ENCODE data around the gene CFAP77.

The CFAP77 gene

DNA sequence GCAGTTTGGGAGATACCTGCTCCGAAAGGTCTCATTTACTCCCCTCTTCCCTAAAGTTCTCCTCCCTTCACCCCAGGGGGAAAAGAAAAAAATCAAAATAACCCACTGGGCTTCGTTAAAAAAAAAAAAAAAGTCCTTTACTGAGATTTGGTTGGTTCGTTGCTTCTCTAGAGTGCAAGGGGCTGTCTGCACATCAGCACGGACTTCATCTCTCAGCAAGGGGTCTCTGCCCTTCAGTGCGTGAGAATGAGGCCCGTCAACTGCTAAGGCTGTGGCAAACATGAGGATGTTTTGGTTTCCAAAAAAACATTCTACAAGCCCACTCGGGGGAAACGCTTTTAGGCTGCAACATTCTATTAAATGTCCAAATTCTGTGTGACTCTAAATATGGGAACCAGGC, 182.4 kb downstream of the CFAP77 start:
- CTCF ChIA-PET: no interaction called here
- TF ChIP-seq TARDBP (IDR thresholded peaks at IDR 0.05) (no peak), ZNF384 (IDR thresholded peaks at IDR 0.05) (no peak), SP1 (IDR thresholded peaks at IDR 0.05) (no peak), NFRKB (IDR thresholded peaks at IDR 0.05) (no peak), ARNT (IDR thresholded peaks at IDR 0.05) (no peak), ELF4 (IDR thresholded peaks at IDR 0.05) (no peak), LEF1 (IDR thresholded peaks at IDR 0.05; ENCODE audit: borderline replicate concordance) (no peak), SUZ12 (IDR thresholded peaks at IDR 0.05) (no peak), CTBP1 (IDR thresholded peaks at IDR 0.05; ENCODE audit: borderline replicate concordance) (no peak), L3MBTL2 (conservative IDR thresholded peaks at IDR 0.05) (no peak), FOXK2 (IDR thresholded peaks at IDR 0.05) (no peak), HDGF (IDR thresholded peaks at IDR 0.05; ENCODE audit: borderline replicate concordance) (no peak), FOXA1 (IDR thresholded peaks at IDR 0.05) (no peak), FOXM1 (IDR thresholded peaks at IDR 0.05; ENCODE audit: borderline replicate concordance) (no peak), BHLHE40 (IDR thresholded peaks at IDR 0.05; ENCODE audit: borderline replicate concordance) (no peak)
- TF ChIP-seq, protein P1, sequence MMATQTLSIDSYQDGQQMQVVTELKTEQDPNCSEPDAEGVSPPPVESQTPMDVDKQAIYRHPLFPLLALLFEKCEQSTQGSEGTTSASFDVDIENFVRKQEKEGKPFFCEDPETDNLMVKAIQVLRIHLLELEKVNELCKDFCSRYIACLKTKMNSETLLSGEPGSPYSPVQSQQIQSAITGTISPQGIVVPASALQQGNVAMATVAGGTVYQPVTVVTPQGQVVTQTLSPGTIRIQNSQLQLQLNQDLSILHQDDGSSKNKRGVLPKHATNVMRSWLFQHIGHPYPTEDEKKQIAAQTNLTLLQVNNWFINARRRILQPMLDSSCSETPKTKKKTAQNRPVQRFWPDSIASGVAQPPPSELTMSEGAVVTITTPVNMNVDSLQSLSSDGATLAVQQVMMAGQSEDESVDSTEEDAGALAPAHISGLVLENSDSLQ (IDR thresholded peaks at IDR 0.05): no peak
- DNase-seq (ENCODE audit: extremely low spot score): no peak
- POLR2A ChIA-PET: no interaction called here

DNA sequence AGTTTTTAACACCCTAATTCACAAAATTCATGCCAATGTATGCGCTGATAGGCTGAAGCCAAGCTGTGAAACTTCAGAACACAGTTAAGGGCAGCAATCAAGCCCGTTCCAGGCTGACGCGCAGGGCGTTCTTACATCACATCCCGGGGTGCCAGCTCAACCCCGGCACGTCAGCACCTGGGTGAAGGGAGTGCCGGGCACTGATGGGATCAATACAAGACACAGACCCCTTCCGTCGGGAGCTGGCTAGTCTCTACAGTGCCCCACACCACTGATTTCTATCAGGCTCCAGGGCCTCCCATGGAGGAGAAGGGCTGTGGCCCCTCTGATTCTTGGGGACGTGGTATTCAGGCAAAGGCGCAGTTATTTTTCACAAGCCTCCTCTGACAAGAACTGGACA, 184.4 kb downstream of the CFAP77 start:
- no peak for TF ChIP-seq BHLHE40 (IDR thresholded peaks at IDR 0.05; ENCODE audit: borderline replicate concordance)
- no peak for TF ChIP-seq TARDBP (IDR thresholded peaks at IDR 0.05)
- TF ChIP-seq FOXM1 (IDR thresholded peaks at IDR 0.05; ENCODE audit: borderline replicate concordance): no peak
- no peak for TF ChIP-seq FOXA1 (IDR thresholded peaks at IDR 0.05)
- no peak for TF ChIP-seq NFRKB (IDR thresholded peaks at IDR 0.05)
- TF ChIP-seq CTBP1 (IDR thresholded peaks at IDR 0.05; ENCODE audit: borderline replicate concordance): no peak
- TF ChIP-seq L3MBTL2 (conservative IDR thresholded peaks at IDR 0.05): no peak
- TF ChIP-seq FOXK2 (IDR thresholded peaks at IDR 0.05): no peak
- no peak for TF ChIP-seq SP1 (IDR thresholded peaks at IDR 0.05)
- no peak for TF ChIP-seq SUZ12 (IDR thresholded peaks at IDR 0.05)
- DNase-seq (ENCODE audit: extremely low spot score): no peak

DNA sequence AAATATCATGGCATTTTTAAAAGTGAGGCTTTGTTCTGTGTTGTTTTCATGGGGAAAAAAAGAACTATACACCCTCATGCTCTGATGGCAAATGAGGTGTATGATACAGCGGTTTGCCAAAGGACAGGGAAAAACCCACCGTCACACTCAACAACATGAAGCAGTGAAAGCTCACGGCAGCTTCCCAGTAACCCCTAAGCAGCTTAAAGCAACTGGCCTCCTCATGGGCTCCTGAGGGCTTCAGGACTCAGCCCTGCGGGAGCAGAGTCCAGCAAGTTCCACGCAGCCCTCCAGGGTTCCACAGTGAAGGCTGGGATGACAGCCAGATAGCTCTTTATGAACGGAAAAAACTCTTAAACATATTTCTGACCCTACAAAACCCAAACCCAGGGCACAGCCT, 185.3 kb downstream of the CFAP77 start:
- ChIA-PET POLR2A (no interaction called here), CTCF (no interaction called here)
- TF ChIP-seq FOXK2 (IDR thresholded peaks at IDR 0.05): no peak
- no peak for TF ChIP-seq HDGF (IDR thresholded peaks at IDR 0.05; ENCODE audit: borderline replicate concordance)
- TF ChIP-seq CTBP1 (IDR thresholded peaks at IDR 0.05; ENCODE audit: borderline replicate concordance): no peak
- no peak for TF ChIP-seq TARDBP (IDR thresholded peaks at IDR 0.05)
- no peak for TF ChIP-seq L3MBTL2 (conservative IDR thresholded peaks at IDR 0.05)
- no peak for TF ChIP-seq LEF1 (IDR thresholded peaks at IDR 0.05; ENCODE audit: borderline replicate concordance)
- no peak for TF ChIP-seq ELF4 (IDR thresholded peaks at IDR 0.05)
- TF ChIP-seq NFRKB (IDR thresholded peaks at IDR 0.05): no peak
- DNase-seq (ENCODE audit: extremely low spot score): no peak

More for the DNA sequence above, 184.4 kb downstream of the CFAP77 start:
- ChIA-PET POLR2A (no interaction called here), CTCF (no interaction called here)

DNA sequence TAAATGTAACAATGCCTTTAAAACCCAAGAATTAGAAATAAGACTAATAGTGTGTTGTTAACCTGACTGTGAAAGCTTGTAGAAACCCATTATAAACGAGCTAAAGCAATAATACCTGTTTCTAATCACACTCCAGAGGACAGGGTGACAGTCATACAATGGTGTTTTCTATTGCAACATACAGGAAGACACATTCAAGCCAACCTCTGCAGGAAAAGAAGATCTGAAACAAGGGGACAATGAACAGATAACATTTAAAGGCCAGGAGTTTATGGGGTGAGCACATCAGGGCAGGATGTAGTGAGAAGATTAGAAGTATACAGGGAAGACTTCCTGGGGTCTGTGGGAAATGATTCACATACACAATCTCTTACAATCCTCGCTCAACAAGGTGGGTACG, 186.2 kb downstream of the CFAP77 start:
- ChIA-PET CTCF (no interaction called here), POLR2A (no interaction called here)
- TF ChIP-seq BHLHE40 (IDR thresholded peaks at IDR 0.05; ENCODE audit: borderline replicate concordance) (no peak), L3MBTL2 (conservative IDR thresholded peaks at IDR 0.05) (no peak), ELF4 (IDR thresholded peaks at IDR 0.05) (no peak), ZNF384 (IDR thresholded peaks at IDR 0.05) (no peak), SP1 (IDR thresholded peaks at IDR 0.05) (no peak), ARNT (IDR thresholded peaks at IDR 0.05) (no peak), SUZ12 (IDR thresholded peaks at IDR 0.05) (no peak), CTBP1 (IDR thresholded peaks at IDR 0.05; ENCODE audit: borderline replicate concordance) (no peak), TARDBP (IDR thresholded peaks at IDR 0.05) (no peak)
- no peak for DNase-seq (ENCODE audit: extremely low spot score)

DNA sequence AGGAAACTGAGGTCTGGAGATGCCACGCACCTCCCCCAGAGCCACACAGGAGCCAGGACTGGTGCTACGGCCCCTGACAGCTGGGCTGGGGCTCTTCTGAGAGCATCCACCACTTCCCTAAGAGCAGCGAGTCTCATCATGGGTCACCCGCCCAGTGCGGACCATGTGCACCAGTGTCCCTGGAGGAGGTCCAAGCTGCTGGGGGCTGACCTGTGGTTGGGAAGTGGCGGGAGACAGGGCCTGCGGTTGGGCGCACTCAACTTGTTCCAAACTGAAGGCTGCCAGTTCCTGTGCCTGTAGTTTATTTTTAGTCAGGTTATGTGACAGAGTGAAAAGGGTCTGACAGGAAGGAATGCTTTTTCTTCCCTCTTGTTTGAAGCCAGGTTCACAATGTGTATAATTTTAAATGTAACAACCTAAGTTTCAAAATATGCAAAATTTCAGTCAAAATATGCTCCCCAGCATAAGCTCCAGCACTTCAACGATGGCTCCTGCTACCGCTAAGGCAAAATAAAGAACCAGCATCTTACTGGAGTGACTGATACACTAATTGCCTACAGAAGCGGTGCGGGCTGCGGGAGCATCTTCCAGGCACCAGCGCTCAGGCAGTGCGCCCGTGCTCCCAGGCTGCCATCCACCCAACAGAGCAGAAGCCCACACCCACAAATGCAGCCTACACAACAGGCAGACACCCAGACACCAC, 187.2 kb downstream of the CFAP77 start:
- no peak for DNase-seq (ENCODE audit: extremely low spot score)
- POLR2A ChIA-PET: no interaction called here
- CTCF ChIA-PET: no interaction called here
- no peak for TF ChIP-seq HDGF (IDR thresholded peaks at IDR 0.05; ENCODE audit: borderline replicate concordance)
- TF ChIP-seq ARNT (IDR thresholded peaks at IDR 0.05): no peak
- TF ChIP-seq FOXK2 (IDR thresholded peaks at IDR 0.05): no peak
- TF ChIP-seq SP1 (IDR thresholded peaks at IDR 0.05): no peak
- TF ChIP-seq FOXM1 (IDR thresholded peaks at IDR 0.05; ENCODE audit: borderline replicate concordance): no peak
- TF ChIP-seq L3MBTL2 (conservative IDR thresholded peaks at IDR 0.05): no peak
- TF ChIP-seq ZNF384 (IDR thresholded peaks at IDR 0.05): no peak
- no peak for TF ChIP-seq NFRKB (IDR thresholded peaks at IDR 0.05)
- TF ChIP-seq BHLHE40 (IDR thresholded peaks at IDR 0.05; ENCODE audit: borderline replicate concordance): no peak
- TF ChIP-seq FOXA1 (IDR thresholded peaks at IDR 0.05): no peak
- TF ChIP-seq SUZ12 (IDR thresholded peaks at IDR 0.05): no peak
- TF ChIP-seq TARDBP (IDR thresholded peaks at IDR 0.05): no peak
- TF ChIP-seq, protein P1 (IDR thresholded peaks at IDR 0.05): no peak
- no peak for TF ChIP-seq LEF1 (IDR thresholded peaks at IDR 0.05; ENCODE audit: borderline replicate concordance)
- TF ChIP-seq CTBP1 (IDR thresholded peaks at IDR 0.05; ENCODE audit: borderline replicate concordance): no peak
- no peak for TF ChIP-seq ELF4 (IDR thresholded peaks at IDR 0.05)

DNA sequence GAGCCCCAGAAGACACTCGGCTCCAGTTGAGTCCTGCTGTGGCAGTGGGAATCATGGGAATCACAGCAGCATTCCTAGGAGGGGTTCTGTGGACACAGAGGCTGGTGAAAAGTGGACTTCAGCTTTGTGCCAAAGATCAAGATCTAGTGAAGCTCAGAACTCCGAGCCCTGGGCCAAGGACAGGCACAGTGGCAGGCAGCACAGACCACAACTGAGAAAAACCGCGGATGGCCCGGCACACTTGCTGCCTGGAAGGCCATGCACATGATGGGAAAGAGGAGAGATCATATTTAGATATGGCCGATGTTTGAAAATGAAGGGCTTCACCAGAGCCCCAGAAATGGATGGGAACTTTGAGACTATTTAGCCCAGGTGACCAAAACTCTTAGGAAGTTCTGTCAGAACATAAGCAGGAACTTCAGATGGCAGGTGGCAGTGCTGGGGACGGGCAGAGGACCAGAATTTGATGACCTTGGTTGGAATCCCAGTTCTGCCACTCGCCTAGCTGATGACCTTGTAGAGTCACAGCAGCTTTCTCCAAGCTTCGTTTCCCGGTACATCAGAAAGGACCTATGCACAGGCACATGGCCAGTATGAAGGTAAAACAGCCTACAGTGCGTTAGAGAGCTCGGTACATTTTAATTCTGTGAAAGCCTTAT, 190.4 kb downstream of the CFAP77 start:
- TF ChIP-seq LEF1 (IDR thresholded peaks at IDR 0.05; ENCODE audit: borderline replicate concordance) (no peak), SP1 (IDR thresholded peaks at IDR 0.05) (no peak), TARDBP (IDR thresholded peaks at IDR 0.05) (no peak), FOXM1 (IDR thresholded peaks at IDR 0.05; ENCODE audit: borderline replicate concordance) (no peak), L3MBTL2 (conservative IDR thresholded peaks at IDR 0.05) (no peak), NFRKB (IDR thresholded peaks at IDR 0.05) (no peak), HDGF (IDR thresholded peaks at IDR 0.05; ENCODE audit: borderline replicate concordance) (no peak), FOXK2 (IDR thresholded peaks at IDR 0.05) (no peak), ELF4 (IDR thresholded peaks at IDR 0.05) (no peak), SUZ12 (IDR thresholded peaks at IDR 0.05) (no peak), ARNT (IDR thresholded peaks at IDR 0.05) (no peak), BHLHE40 (IDR thresholded peaks at IDR 0.05; ENCODE audit: borderline replicate concordance) (no peak), FOXA1 (IDR thresholded peaks at IDR 0.05) (no peak), CTBP1 (IDR thresholded peaks at IDR 0.05; ENCODE audit: borderline replicate concordance) (no peak), ZNF384 (IDR thresholded peaks at IDR 0.05) (no peak)
- TF ChIP-seq, protein P1 (IDR thresholded peaks at IDR 0.05): no peak
- POLR2A ChIA-PET: no interaction called here

More for the DNA sequence above, 190.4 kb downstream of the CFAP77 start:
- DNase-seq (ENCODE audit: extremely low spot score): no peak
- CTCF ChIA-PET: no interaction called here

Measured in HEK293T (cell line).